Right lobe of liver (tissue), 6 donors: ENCODE measurements around the gene FCRL5. TPM values are rescaled to one million over a fixed set of nuclear protein-coding genes. Genes with fewer than 3 reads are reported as not detected.
A peak's percentile ranks its signal among the peaks of the same experiment; 100 is the strongest.

ENCODE experiments used
- ATAC-seq, 4 donors: fragments of 200-7000 bp; cut with Tn5 transposase; one replicate each; pipeline ENCODE4 v1.9.1; 2020; ENCODE audit warnings: mild to moderate bottlenecking in 4 of 4, moderate library complexity in 4 of 4
- DNase-seq, 3 donors: peaks; one replicate each; pipeline ENCODE4 v3.0.0-alpha.2; 2020
- H3K27ac ChIP-seq, 3 donors: fragments of 200-600 bp; one replicate each; pipeline ENCODE4 v1.8.0; 2022
- H3K27me3 ChIP-seq, 2 donors: fragments of 200-600 bp; one replicate each; pipeline ENCODE4 v1.8.0; 2022
- H3K36me3 ChIP-seq, 4 donors: fragments of 200-600 bp; sonication (generic) in 1 of 4; one replicate each; pipeline versions ENCODE4 v1.5.1 to v1.8.0; 2017 to 2022; ENCODE audit warnings: control low read depth in 1 of 4
- H3K4me1 ChIP-seq, 4 donors: fragments of 200-600 bp; sonication (generic) in 1 of 4; one replicate each; pipeline versions ENCODE4 v1.5.1 to v1.8.0; 2017 to 2022; ENCODE audit warnings: control low read depth in 1 of 4
- H3K4me3 ChIP-seq, 3 donors: fragments of 200-600 bp; one replicate each; pipeline ENCODE4 v1.8.0; 2022
- H3K9me3 ChIP-seq, 4 donors: fragments of 200-600 bp; sonication (generic) in 1 of 4; one replicate each; pipeline versions ENCODE4 v1.5.1 to v1.8.0; 2017 to 2022; ENCODE audit warnings: control low read depth in 1 of 4
- POLR2A ChIP-seq: fragments of 450-650 bp; IDR thresholded peaks from one replicate; pipeline ENCODE4 v1.6.1; 2017; ENCODE audit warnings: antibody characterized with exemption, mild to moderate bottlenecking
- WGBS: methylation state at CpG from one replicate; pipeline ENCODE4 v1.1.6; 2018; ENCODE audit warnings: low coverage, low lambda C conversion rate; ENCODE audit not compliant: insufficient coverage; ENCODE audit errors: missing lambda C conversion rate; 5-methylcytosine and 5-hydroxymethylcytosine counted together
- intact Hi-C, 2 donors: fragments of 100-400 bp; cut with DNase I; formaldehyde crosslinking; loops; one replicate each; pipeline versions ENCODE4 v1.11.2 to v1.14.1; 2022
- total RNA-seq, 6 experiments: library from RNA; depleted of rRNA in 2 of 6; stranded (reverse); fragments of >200 nt in 2 of 6; fragmentation: NEBNext Ultra II Directional in 3 of 6; extraction: Animal tissue kit (Norgen Biotek cat#: 25700) in 3 of 6; gene quantifications; one replicate each; pipeline versions ENCODE4 v1.1.0 to v1.2.4, GENCODE V29; 2016 to 2023
- TF ChIP-seq, protein P1 (sequence below), 4 donors: fragments of 200-600 bp in 3 of 4; fragments of 450-650 bp in 1 of 4; IDR thresholded peaks; one replicate each; pipeline versions ENCODE4 v1.5.1 to v1.8.0; 2016 to 2022; ENCODE audit warnings: antibody characterized with exemption in 4 of 4, mild to moderate bottlenecking in 2 of 4
- donor health status: DM: no; HTN: yes; CAD: no.
- donor health status: DM: no; HTN: no; CAD: no.
- donor health status: DM: no; HTN: no; CAD: no.
- donor health status: DM: no; HTN: yes; CAD: no.
- donor health status: DM: no; HTN: yes; CAD: no.

The FCRL5 gene
- total RNA-seq, 6 experiments from 2014 or later: 0.15 to 0.61 (median 0.29) TPM

- H3K27ac ChIP-seq: no peak overlapping the region
- no peaks in the 10 kb centered on the region for H3K4me1 ChIP-seq
- no peak for ATAC-seq
- H3K9me3 ChIP-seq: no peaks in the 10 kb centered on the region
- no peak for DNase-seq
- no peaks in the 10 kb centered on the region for H3K36me3 ChIP-seq
- TF ChIP-seq, protein P1, sequence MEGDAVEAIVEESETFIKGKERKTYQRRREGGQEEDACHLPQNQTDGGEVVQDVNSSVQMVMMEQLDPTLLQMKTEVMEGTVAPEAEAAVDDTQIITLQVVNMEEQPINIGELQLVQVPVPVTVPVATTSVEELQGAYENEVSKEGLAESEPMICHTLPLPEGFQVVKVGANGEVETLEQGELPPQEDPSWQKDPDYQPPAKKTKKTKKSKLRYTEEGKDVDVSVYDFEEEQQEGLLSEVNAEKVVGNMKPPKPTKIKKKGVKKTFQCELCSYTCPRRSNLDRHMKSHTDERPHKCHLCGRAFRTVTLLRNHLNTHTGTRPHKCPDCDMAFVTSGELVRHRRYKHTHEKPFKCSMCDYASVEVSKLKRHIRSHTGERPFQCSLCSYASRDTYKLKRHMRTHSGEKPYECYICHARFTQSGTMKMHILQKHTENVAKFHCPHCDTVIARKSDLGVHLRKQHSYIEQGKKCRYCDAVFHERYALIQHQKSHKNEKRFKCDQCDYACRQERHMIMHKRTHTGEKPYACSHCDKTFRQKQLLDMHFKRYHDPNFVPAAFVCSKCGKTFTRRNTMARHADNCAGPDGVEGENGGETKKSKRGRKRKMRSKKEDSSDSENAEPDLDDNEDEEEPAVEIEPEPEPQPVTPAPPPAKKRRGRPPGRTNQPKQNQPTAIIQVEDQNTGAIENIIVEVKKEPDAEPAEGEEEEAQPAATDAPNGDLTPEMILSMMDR (IDR thresholded peaks at IDR 0.05): no peak
- TF ChIP-seq POLR2A: no peak
- intact Hi-C loops: no loop called here
- 13% methylated on average over 1 of the region's 2 CpGs for WGBS
- no peak overlapping the region for H3K4me3 ChIP-seq
- H3K27me3 ChIP-seq: no peaks in the 10 kb centered on the region
Observed at GRCh38 chr1:157595356-157595755, 43.0 kb upstream of the FCRL5 start.

DNA sequence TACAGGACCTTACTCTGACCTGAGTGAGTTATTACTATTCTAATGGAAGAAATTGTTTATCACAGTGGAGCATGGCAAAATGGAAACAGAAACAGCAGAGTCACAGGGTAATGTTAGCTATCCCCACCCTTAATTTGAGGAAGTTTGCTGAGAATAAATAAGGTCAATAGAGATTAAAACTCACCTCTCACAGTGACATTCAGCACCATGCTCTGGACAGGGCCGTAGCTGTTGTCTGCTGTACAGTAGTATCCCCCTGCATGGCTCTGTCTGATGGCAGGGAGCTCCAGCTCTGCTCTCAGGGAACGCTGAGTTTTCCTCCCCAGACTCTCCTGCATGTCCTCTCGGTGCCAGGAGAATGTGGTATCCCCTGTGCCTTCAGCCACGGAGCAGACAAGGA lies 33.7 kb upstream of the FCRL5 start:
- intact Hi-C loops: no loop called here
- H3K9me3 ChIP-seq: no peaks in the 10 kb centered on the region
- H3K27me3 ChIP-seq: no peaks in the 10 kb centered on the region
- ATAC-seq: peak in 1 of 4 donors; percentile 22
- H3K4me1 ChIP-seq: no peaks in the 10 kb centered on the region
- no peak for DNase-seq
- H3K4me3 ChIP-seq: no peak overlapping the region
- 48% methylated on average over 3 of the region's 4 CpGs for WGBS
- no peak overlapping the region for H3K27ac ChIP-seq
- H3K36me3 ChIP-seq: no peaks in the 10 kb centered on the region
- no peak for TF ChIP-seq POLR2A
- TF ChIP-seq, protein P1 (IDR thresholded peaks at IDR 0.05): no peak

- H3K36me3 ChIP-seq: no peaks in the 10 kb centered on the region
- WGBS: 55% methylated on average over 3 of the region's 3 CpGs
- H3K9me3 ChIP-seq: no peaks in the 10 kb centered on the region
- H3K4me1 ChIP-seq: no peaks in the 10 kb centered on the region
- intact Hi-C loops: no loop called here
- H3K27ac ChIP-seq: no peak overlapping the region
- TF ChIP-seq, protein P1 (IDR thresholded peaks at IDR 0.05): no peak
- no peak for TF ChIP-seq POLR2A
- H3K27me3 ChIP-seq: no peaks in the 10 kb centered on the region
- no peak overlapping the region for H3K4me3 ChIP-seq
- DNase-seq (no peak), ATAC-seq (no peak)
Observed at GRCh38 chr1:157584503-157584902, 32.2 kb upstream of the FCRL5 start.

- no peak for ATAC-seq
Observed at GRCh38 chr1:157580828-157581210, 28.5 kb upstream of the FCRL5 start.

More at GRCh38 chr1:157580828-157581210, 28.5 kb upstream of the FCRL5 start:
- H3K4me1 ChIP-seq: no peaks in the 10 kb centered on the region
- no peaks in the 10 kb centered on the region for H3K9me3 ChIP-seq
- WGBS: no CpG with 5 or more reads among the region's 1 CpG
- no peaks in the 10 kb centered on the region for H3K36me3 ChIP-seq
- H3K27ac ChIP-seq: no peak overlapping the region
- TF ChIP-seq, protein P1 (IDR thresholded peaks at IDR 0.05): no peak
- no peak for TF ChIP-seq POLR2A
- no peaks in the 10 kb centered on the region for H3K27me3 ChIP-seq
- DNase-seq: no peak
- intact Hi-C loops: no loop called here
- H3K4me3 ChIP-seq: no peak overlapping the region
